Activated CD4-positive, alpha-beta T cell treated with anti-CD3 and anti-CD28 coated beads, Interleukin-2, amount 10 ng/mL, durations not matched to agents 7 days and 5 days (primary cell): ENCODE data around the gene SEMA3G. TPM values are rescaled to one million over a fixed set of nuclear protein-coding genes. Genes with fewer than 3 reads are reported as not detected.
A peak's percentile ranks its signal among the peaks of the same experiment; 100 is the strongest.

Experiments used
- CTCF ChIA-PET: fragments of 350-600 bp; sonication (Branson Sonifier 250); formaldehyde crosslinking; loops from one replicate; lab custom pipeline; 2021; ENCODE audit warnings: antibody characterized with exemption; lab: Charles Lee
- POLR2A ChIA-PET: fragments of 350-600 bp; sonication (Branson Sonifier 250); formaldehyde crosslinking; loops from one replicate; lab custom pipeline; 2021; ENCODE audit warnings: antibody characterized with exemption; lab: Charles Lee
- DNase-seq: peaks from one replicate; pipeline ENCODE4 v3.0.0-alpha.2; 2020
- H3K27ac Mint-ChIP-seq: one replicate; pipeline ENCODE4 v1.8.0; 2021; ENCODE audit warnings: mild to moderate bottlenecking, moderate library complexity, mixed read lengths
- H3K27me3 Mint-ChIP-seq: one replicate; pipeline ENCODE4 v1.8.0; 2021; ENCODE audit warnings: mixed read lengths
- H3K36me3 Mint-ChIP-seq: one replicate; pipeline ENCODE4 v1.8.0; 2021; ENCODE audit warnings: low read depth, mixed read lengths
- H3K4me1 Mint-ChIP-seq: one replicate; pipeline ENCODE4 v1.8.0; 2021; ENCODE audit warnings: mixed read lengths
- H3K4me3 Mint-ChIP-seq: one replicate; pipeline ENCODE4 v1.8.0; 2021; ENCODE audit warnings: mild to moderate bottlenecking, moderate library complexity, mixed read lengths
- H3K9me3 Mint-ChIP-seq: one replicate; pipeline ENCODE4 v1.8.0; 2021; ENCODE audit warnings: mixed read lengths
- total RNA-seq, 2 experiments: library from RNA; stranded (reverse); gene quantifications; one replicate each; pipeline ENCODE4 v1.2.3, GENCODE V29; 2021

The SEMA3G gene
- total RNA-seq, 2 experiments from 2014 or later = 0.15 TPM; not detected in 1

- Mint-ChIP-seq H3K4me1 (no peaks in the 10 kb centered on the region), H3K4me3 (no peak overlapping the region), H3K36me3 (peaks cover 13% of the 10 kb centered on the region), H3K27me3 (no peaks in the 10 kb centered on the region), H3K9me3 (no peaks in the 10 kb centered on the region), H3K27ac (no peak overlapping the region)
- CTCF ChIA-PET = interaction anchor here (1.5 kb wide), 1 partner anchor 10 kb away, joined by 4 read pairs; no protein-coding TSS in a partner anchor
- POLR2A ChIA-PET = no interaction called here
- no peak for DNase-seq
Measured at GRCh38 chr3:52392216-52392930, 52.5 kb downstream of the SEMA3G start.

GRCh38 chr3:52391096-52391495, 53.8 kb downstream of the SEMA3G start:
- ChIA-PET CTCF (interaction anchor here (1.5 kb wide), 1 partner anchor 8 kb away, joined by 4 read pairs; no protein-coding TSS in a partner anchor), POLR2A (no interaction called here)
- no peaks in the 10 kb centered on the region for H3K9me3 Mint-ChIP-seq
- no peak overlapping the region for H3K4me3 Mint-ChIP-seq
- no peak for DNase-seq
- no peaks in the 10 kb centered on the region for H3K27me3 Mint-ChIP-seq
- no peak overlapping the region for H3K27ac Mint-ChIP-seq
- peaks cover 13% of the 10 kb centered on the region for H3K36me3 Mint-ChIP-seq
- no peaks in the 10 kb centered on the region for H3K4me1 Mint-ChIP-seq

- no peak overlapping the region for H3K4me3 Mint-ChIP-seq
- no peaks in the 10 kb centered on the region for H3K4me1 Mint-ChIP-seq
- no peak for DNase-seq
- no peak overlapping the region for H3K27ac Mint-ChIP-seq
- ChIA-PET POLR2A (no interaction called here), CTCF (interaction anchor here (0.8 to 1.5 kb wide), 4 partner anchors 9 to 169 kb away, joined by 3 to 4 read pairs (median 4); no protein-coding TSS in a partner anchor)
- no peaks in the 10 kb centered on the region for H3K9me3 Mint-ChIP-seq
- H3K36me3 Mint-ChIP-seq = peaks cover 11% of the 10 kb centered on the region
- H3K27me3 Mint-ChIP-seq = no peaks in the 10 kb centered on the region
Measured at GRCh38 chr3:52388933-52389332, 56.0 kb downstream of the SEMA3G start.

- Mint-ChIP-seq H3K4me1 (no peaks in the 10 kb centered on the region), H3K27me3 (no peaks in the 10 kb centered on the region), H3K9me3 (no peaks in the 10 kb centered on the region), H3K27ac (no peak overlapping the region), H3K4me3 (no peak overlapping the region), H3K36me3 (peaks cover 11% of the 10 kb centered on the region)
- ChIA-PET CTCF (interaction anchor here (0.8 to 1.5 kb wide), 5 partner anchors 8 to 168 kb away, joined by 3 to 4 read pairs (median 4); no protein-coding TSS in a partner anchor), POLR2A (no interaction called here)
- DNase-seq = no peak
Measured at GRCh38 chr3:52388348-52388821, 56.5 kb downstream of the SEMA3G start.

- no peaks in the 10 kb centered on the region for H3K4me1 Mint-ChIP-seq
- peaks cover 4% of the 10 kb centered on the region for H3K36me3 Mint-ChIP-seq
- H3K27ac Mint-ChIP-seq = no peak overlapping the region
- H3K4me3 Mint-ChIP-seq = no peak overlapping the region
- DNase-seq = no peak
- ChIA-PET POLR2A (no interaction called here), CTCF (interaction anchor here (0.9 to 1.5 kb wide), 3 partner anchors 11 to 167 kb away, joined by 3 to 4 read pairs (median 3); no protein-coding TSS in a partner anchor)
- H3K9me3 Mint-ChIP-seq = no peaks in the 10 kb centered on the region
- no peaks in the 10 kb centered on the region for H3K27me3 Mint-ChIP-seq
Measured at GRCh38 chr3:52387481-52387880, 57.4 kb downstream of the SEMA3G start.

- no peak overlapping the region for H3K27ac Mint-ChIP-seq
- no peaks in the 10 kb centered on the region for H3K4me1 Mint-ChIP-seq
- CTCF ChIA-PET = interaction anchor here (0.8 to 1.9 kb wide), 12 partner anchors 10 to 240 kb away, joined by 3 to 5 read pairs (median 4); no protein-coding TSS in a partner anchor
- no peaks in the 10 kb centered on the region for H3K27me3 Mint-ChIP-seq
- H3K9me3 Mint-ChIP-seq = no peaks in the 10 kb centered on the region
- H3K36me3 Mint-ChIP-seq = no peaks in the 10 kb centered on the region
- peak; percentile 43 for DNase-seq
- H3K4me3 Mint-ChIP-seq = no peak overlapping the region
- POLR2A ChIA-PET = no interaction called here
Measured at GRCh38 chr3:52385157-52385556, 59.7 kb downstream of the SEMA3G start.

- Mint-ChIP-seq H3K4me3 (no peak overlapping the region), H3K36me3 (no peaks in the 10 kb centered on the region), H3K4me1 (no peaks in the 10 kb centered on the region), H3K27ac (no peak overlapping the region), H3K27me3 (no peaks in the 10 kb centered on the region), H3K9me3 (no peaks in the 10 kb centered on the region)
- CTCF ChIA-PET = interaction anchor here (0.7 to 1.9 kb wide), 11 partner anchors 11 to 164 kb away, joined by 3 to 5 read pairs (median 3); no protein-coding TSS in a partner anchor
- no peak for DNase-seq
- POLR2A ChIA-PET = no interaction called here
Measured at GRCh38 chr3:52384019-52384761, 60.7 kb downstream of the SEMA3G start.

- no peaks in the 10 kb centered on the region for H3K36me3 Mint-ChIP-seq
- no peaks in the 10 kb centered on the region for H3K27me3 Mint-ChIP-seq
- H3K4me1 Mint-ChIP-seq = no peaks in the 10 kb centered on the region
- ChIA-PET CTCF (interaction anchor here (1.4 to 1.9 kb wide), 4 partner anchors 8 to 23 kb away, joined by 3 to 5 read pairs (median 4); no protein-coding TSS in a partner anchor), POLR2A (no interaction called here)
- H3K27ac Mint-ChIP-seq = no peak overlapping the region
- no peak for DNase-seq
- no peaks in the 10 kb centered on the region for H3K9me3 Mint-ChIP-seq
- H3K4me3 Mint-ChIP-seq = no peak overlapping the region
Measured at GRCh38 chr3:52383446-52383845, 61.5 kb downstream of the SEMA3G start.

Other genes with a start within 250 kb of the SEMA3G start
- 10 to 100 TPM; 47.5 to 58.4 TPM for gene ALAS1, start 246.9 kb downstream of the SEMA3G start, total RNA-seq
- gene TLR9, start 219.5 kb downstream of the SEMA3G start, total RNA-seq = under 1 TPM; 0.55 to 0.65 TPM
- 100 to 1,000 TPM; 117 to 119 TPM for gene TWF2, start 205.9 kb downstream of the SEMA3G start, total RNA-seq
- gene PPM1M, start 199.3 kb downstream of the SEMA3G start, total RNA-seq = 10 to 100 TPM; 82.2 to 92.7 TPM
- 100 to 1,000 TPM; 140 to 143 TPM for gene WDR82, start 166.5 kb downstream of the SEMA3G start, total RNA-seq
- 10 to 100 TPM; 25.0 to 29.4 TPM for gene GLYCTK, start 157.3 kb downstream of the SEMA3G start, total RNA-seq
- 10 to 100 TPM; 25.2 to 25.7 TPM for gene DNAH1, start 128.8 kb downstream of the SEMA3G start, total RNA-seq
- gene BAP1, start 35.1 kb downstream of the SEMA3G start, total RNA-seq = 100 to 1,000 TPM; 102 to 104 TPM
- 10 to 100 TPM; 14.0 to 16.5 TPM for gene PHF7, start 34.4 kb downstream of the SEMA3G start, total RNA-seq
- 1 to 10 TPM; 1.5 to 2.1 TPM for gene TNNC1, start 8.9 kb upstream of the SEMA3G start, total RNA-seq
- gene NISCH, start 10.5 kb upstream of the SEMA3G start, total RNA-seq = 10 to 100 TPM; 94.5 TPM
- under 1 TPM; 0.02 to 0.15 TPM for gene STAB1, start 50.2 kb upstream of the SEMA3G start, total RNA-seq
- gene NT5DC2, start 88.8 kb upstream of the SEMA3G start, total RNA-seq = 10 to 100 TPM; 22.1 to 23.8 TPM
- 10 to 100 TPM in 1 of 2 experiments, 1 to 10 TPM in 1; 8.5 to 11.7 TPM for gene UQCC5, start 91.5 kb upstream of the SEMA3G start, total RNA-seq
- gene PBRM1, start 240.8 kb upstream of the SEMA3G start, total RNA-seq = 10 to 100 TPM; 88.9 to 97.7 TPM
- gene GNL3, start 240.9 kb upstream of the SEMA3G start, total RNA-seq = 10 to 100 TPM; 74.8 to 79.1 TPM